T-helper 22 cell (primary cell): ENCODE data around the gene RHOT2.

Experiments used
- DNase-seq: peaks from one replicate; pipeline ENCODE4 v3.0.0-alpha.2; 2020; ENCODE audit warnings: low read depth

Gene RHOT2

DNA sequence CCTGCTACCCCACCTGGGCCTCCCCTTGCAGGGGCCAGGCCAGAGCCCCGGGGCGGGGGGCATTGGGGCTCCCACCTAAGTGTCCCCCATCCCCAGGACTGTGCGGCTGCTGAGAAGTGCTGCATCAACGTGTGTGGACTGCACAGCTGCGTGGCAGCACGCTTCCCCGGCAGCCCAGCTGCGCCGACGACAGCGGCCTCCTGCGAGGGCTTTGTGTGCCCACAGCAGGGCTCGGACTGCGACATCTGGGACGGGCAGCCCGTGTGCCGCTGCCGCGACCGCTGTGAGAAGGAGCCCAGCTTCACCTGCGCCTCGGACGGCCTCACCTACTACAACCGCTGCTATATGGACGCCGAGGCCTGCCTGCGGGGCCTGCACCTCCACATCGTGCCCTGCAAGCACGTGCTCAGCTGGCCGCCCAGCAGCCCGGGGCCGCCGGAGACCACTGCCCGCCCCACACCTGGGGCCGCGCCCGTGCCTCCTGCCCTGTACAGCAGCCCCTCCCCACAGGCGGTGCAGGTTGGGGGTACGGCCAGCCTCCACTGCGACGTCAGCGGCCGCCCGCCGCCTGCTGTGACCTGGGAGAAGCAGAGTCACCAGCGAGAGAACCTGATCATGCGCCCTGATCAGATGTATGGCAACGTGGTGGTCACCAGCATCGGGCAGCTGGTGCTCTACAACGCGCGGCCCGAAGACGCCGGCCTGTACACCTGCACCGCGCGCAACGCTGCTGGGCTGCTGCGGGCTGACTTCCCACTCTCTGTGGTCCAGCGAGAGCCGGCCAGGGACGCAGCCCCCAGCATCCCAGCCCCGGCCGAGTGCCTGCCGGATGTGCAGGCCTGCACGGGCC is 35.2 kb upstream of the RHOT2 start:
- no peak for DNase-seq

DNA sequence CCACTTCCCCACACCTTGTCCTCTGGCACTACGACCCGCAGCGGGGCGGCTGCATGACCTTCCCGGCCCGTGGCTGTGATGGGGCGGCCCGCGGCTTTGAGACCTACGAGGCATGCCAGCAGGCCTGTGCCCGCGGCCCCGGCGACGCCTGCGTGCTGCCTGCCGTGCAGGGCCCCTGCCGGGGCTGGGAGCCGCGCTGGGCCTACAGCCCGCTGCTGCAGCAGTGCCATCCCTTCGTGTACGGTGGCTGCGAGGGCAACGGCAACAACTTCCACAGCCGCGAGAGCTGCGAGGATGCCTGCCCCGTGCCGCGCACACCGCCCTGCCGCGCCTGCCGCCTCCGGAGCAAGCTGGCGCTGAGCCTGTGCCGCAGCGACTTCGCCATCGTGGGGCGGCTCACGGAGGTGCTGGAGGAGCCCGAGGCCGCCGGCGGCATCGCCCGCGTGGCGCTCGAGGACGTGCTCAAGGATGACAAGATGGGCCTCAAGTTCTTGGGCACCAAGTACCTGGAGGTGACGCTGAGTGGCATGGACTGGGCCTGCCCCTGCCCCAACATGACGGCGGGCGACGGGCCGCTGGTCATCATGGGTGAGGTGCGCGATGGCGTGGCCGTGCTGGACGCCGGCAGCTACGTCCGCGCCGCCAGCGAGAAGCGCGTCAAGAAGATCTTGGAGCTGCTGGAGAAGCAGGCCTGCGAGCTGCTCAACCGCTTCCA is 34.4 kb upstream of the RHOT2 start:
- DNase-seq: no peak

GRCh38 chr16:634051-634670 is 33.8 kb upstream of the RHOT2 start:
- no peak for DNase-seq

- no peak for DNase-seq
These were observed 32.9 kb upstream of the RHOT2 start for GRCh38 chr16:634996-635395.

GRCh38 chr16:635573-636205 is 32.2 kb upstream of the RHOT2 start:
- no peak for DNase-seq

DNA sequence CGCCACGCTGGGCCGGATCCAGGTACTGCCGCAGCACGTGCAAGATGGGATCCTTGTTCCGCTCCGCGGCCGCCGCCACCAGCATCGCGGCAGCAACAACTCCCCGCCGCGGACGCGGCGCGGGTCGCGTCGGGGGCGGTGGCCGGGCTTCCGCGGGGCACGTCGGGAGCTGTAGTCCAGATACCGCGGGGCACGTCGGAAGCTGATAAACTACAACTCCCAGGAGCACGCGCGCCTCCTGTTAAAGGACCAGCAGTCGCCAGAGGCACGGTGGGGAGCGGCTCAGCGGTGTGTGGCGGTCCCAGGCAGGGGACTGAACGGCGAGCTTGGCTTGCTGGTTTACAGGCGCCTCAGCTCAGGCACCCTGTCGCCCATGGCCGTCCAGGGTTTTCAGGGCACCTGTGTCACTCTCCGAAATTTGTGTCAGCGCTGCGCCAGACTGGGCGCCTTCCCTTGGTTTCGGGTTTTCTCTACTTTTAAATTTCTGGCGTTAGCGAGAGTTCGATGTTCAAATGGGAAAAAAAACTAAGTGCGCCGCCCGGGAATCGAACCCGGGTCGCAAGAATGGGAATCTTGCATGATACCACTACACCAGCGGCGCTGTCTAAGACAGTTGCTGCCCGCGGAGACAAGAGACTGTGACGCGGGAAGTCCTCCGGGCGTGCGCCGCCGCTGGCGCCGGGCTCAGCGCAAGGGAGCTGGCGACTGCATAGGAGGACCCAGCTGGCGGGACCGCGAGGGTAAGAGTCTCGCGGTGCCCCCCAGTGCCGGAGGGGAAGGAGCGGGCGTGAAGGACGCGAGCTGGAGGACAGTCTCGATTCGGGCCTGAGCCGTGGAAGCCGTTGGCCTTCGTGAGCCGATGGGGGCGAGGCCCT is 31.5 kb upstream of the RHOT2 start, which contains the start of gene METTL26:
METTL26 (minus strand) TSS at position 100 of the 875 bp plus-strand sequence; CDS start at position 85, 15 bp downstream.
- DNase-seq: peak; percentile 90

DNA sequence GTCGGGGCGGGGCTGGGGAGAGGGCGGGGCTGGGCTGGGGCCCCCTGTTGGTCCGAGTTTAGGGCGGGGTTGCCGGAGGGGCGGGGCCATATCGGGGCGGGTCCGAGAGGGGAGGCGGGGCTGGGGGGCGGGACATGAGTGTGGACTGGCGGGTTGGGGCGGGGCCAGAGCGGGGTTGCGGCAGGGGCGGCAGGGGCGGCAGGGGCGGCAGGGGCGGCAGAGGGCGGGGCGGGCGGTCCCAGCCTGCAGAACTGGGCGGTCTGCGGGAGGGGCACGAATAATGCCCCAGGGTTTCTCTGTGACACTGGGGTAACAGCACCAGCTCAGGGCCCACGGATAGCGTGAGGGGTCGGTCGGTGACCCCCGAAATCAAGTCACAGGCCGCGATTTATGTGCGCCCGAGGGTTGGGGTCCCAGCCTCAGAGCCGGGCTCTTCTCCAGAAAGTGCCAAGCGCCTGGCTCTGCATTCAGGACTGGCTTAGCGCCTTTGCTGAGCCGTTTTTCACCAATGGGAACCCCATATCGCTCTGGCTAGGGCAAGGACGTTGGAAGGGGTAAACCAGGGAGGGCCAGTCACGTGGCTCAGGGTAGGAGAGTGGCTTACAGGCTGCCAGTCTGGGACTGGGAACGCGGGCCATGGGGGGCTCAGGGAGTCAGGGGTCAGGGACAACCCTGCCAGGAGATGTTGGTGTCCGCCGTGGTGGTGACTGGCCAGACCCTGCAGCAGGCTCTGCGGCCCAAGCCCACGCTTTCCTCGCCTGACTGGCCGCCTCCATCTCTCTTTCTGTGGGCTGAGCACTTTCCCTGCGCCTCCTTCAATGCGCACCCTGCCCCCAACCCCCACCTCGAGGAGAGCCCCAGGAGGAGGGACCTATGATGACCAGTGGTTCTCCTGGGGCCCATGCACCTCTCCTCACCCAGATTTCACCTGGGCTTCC is 30.6 kb upstream of the RHOT2 start:
- DNase-seq: peak; percentile 80

- no peak for DNase-seq
These were observed 29.8 kb upstream of the RHOT2 start for GRCh38 chr16:638034-638543.

DNA sequence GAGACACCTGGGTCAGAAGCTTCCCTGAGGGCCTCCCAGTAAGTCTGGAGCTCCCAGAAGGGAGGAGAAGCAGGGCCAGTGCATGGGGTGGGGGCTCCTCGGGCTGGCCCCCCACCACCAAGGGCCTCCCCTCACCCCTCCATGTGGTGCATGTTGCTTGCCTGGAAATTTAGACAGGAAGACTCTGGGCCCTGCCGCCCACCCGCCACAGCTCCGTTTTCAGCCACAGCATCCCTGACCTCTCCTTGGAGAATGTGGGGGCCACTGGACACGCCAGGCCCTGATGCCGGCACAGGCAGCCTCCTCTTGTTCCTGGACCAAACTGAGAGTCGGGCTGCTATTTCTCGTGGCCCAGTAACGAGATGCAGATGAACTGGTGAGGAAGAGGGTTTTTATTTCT is 29.1 kb upstream of the RHOT2 start:
- no peak for DNase-seq

GRCh38 chr16:640614-641013 is 27.3 kb upstream of the RHOT2 start:
- no peak for DNase-seq

GRCh38 chr16:641326-642188 is 26.4 kb upstream of the RHOT2 start, which contains the start of gene MCRIP2:
TSS of gene MCRIP2 (plus strand) at chr16:641828. CDS start at chr16:641992, 164 bp downstream.
- DNase-seq: peak; percentile 41

- DNase-seq: no peak
These were observed 25.5 kb upstream of the RHOT2 start for GRCh38 chr16:642189-643049.

DNA sequence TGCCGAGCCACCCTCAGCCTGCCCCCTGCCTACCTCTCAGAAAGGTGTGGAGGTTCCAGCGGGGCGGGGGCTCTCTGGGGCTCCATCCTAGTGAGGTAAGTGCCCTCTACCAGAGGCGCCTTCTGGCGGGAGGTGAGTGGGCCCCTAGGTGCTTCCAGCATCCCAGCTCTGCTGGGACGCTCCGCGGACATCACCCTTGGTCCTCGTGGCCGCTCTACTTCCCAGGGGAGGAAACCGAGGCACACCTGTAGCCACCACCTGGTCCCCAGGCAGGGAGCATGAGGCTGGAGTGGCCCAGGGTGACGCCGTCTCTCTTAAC is 24.9 kb upstream of the RHOT2 start:
- no peak for DNase-seq

DNA sequence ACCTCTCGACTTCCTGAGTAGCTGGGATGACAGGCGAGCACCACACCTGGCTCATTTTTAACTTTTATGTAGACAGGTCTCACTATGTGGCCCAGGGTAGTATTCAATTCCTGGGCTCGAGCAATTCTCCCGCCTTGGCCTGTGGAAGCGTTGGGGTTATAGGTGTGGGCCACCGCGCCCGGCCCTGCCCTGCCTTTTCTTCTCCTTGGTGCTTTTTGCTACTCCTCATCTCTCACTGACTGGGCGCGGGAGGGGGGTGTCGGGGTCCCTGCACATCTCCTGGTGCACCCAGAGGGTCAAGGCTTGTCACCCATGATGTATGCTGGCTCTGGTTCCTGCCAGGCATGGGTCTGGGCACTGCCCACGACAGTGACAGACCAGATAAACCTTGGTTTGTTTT is 23.4 kb upstream of the RHOT2 start:
- DNase-seq: no peak

DNA sequence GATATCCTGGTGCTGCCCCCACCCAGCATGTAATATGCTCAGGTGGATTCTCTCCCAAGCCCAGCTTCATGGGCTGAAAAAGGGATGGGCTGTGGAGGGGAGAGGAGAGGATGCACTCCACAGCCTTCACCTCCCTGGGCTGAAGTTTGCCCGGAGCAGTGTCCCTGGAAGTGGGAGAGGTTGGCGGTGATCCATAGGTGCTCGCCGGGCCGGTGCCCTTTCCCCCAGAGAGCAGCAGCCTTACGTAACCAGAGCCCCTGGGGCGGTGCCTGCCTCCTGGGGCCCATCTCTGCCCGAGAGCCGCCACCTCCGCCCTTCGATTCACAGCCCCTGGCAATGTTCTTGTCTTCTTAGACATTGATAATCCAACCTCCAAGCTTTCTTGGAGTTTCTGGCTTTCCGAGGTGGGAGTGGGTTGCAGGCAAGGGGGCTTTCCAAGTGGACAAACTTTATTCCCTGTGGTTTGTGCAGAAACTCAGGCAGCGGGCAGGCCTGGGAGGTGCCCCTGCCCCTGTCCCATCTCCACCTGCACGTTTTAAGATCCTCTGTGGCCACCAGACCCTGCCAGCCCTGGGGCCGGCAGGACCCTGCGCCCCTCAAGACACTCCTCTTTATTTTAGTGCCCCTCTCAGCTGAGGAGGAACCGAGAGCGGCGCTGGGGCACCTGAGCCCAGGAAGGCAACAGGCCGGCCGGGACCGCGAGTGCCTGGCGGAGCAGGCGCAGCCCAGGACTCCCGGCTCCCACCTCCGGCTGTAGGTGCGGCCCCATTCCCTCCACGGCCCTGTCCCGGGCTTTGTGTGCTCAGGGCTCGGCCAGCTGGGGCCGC is 21.9 kb upstream of the RHOT2 start:
- no peak for DNase-seq

- no peak for DNase-seq
These were observed 21.2 kb upstream of the RHOT2 start for GRCh38 chr16:646679-647172.
